ENCODE results near the gene CTIF. TPM values are rescaled to one million over a fixed set of nuclear protein-coding genes. Genes with fewer than 3 reads are reported as not detected.

The CTIF gene
- total and polyA plus RNA-seq, 12 donors = 20.5 to 159 (median 57.0) TPM

- TF ChIP-seq CTCF (IDR thresholded peaks at IDR 0.05) (no peak), POLR2A (IDR thresholded peaks at IDR 0.05) (no peak)
These were observed 348.6 kb downstream of the CTIF start for GRCh38 chr18:48887294-48887904.

GRCh38 chr18:48887905-48888772, 349.3 kb downstream of the CTIF start:
- Histone ChIP-seq H3K4me1 (replicated peaks in 1 of 2) (peaks cover 6 to 7% of the 10 kb centered on the region in 2 donors), H3K27me3 (no peaks in the 10 kb centered on the region), H3K4me3 (no peak overlapping the region), H3K27ac (no peak overlapping the region), H3K9me3 (replicated peaks in 1 of 3) (no peaks in the 10 kb centered on the region), H3K36me3 (replicated peaks in 1 of 2) (no peaks in the 10 kb centered on the region)
- no peak for DNase-seq
- intact Hi-C loops (cut with DNase I) = no loop called here
- no peak for TF ChIP-seq CTCF (IDR thresholded peaks at IDR 0.05)
- TF ChIP-seq POLR2A (IDR thresholded peaks at IDR 0.05) = no peak
- WGBS, 4 donors = 84 to 98% (median 94%) methylated on average over 9 to 18 of the region's 18 CpGs

More at GRCh38 chr18:48887294-48887904, 348.6 kb downstream of the CTIF start:
- no peak for DNase-seq
- no peaks in the 10 kb centered on the region for H3K9me3 ChIP-seq (replicated peaks in 1 of 3)
- WGBS, 4 donors = 83 to 96% (median 87%) methylated on average over 8 to 12 of the region's 12 CpGs
- H3K36me3 ChIP-seq (replicated peaks in 1 of 2) = no peaks in the 10 kb centered on the region
- H3K4me1 ChIP-seq (replicated peaks in 1 of 2) = peaks cover 6 to 7% of the 10 kb centered on the region in 2 donors
- intact Hi-C loops (cut with DNase I) = no loop called here
- no peak overlapping the region for H3K27ac ChIP-seq
- H3K4me3 ChIP-seq = no peak overlapping the region
- H3K27me3 ChIP-seq = no peaks in the 10 kb centered on the region

GRCh38 chr18:48888773-48889080, 349.9 kb downstream of the CTIF start:
- Histone ChIP-seq H3K4me1 (replicated peaks in 1 of 2) (peaks cover 6 to 7% of the 10 kb centered on the region in 2 donors), H3K9me3 (replicated peaks in 1 of 3) (no peaks in the 10 kb centered on the region), H3K4me3 (no peak overlapping the region), H3K36me3 (replicated peaks in 1 of 2) (no peaks in the 10 kb centered on the region), H3K27ac (no peak overlapping the region), H3K27me3 (no peaks in the 10 kb centered on the region)
- DNase-seq = no peak
- intact Hi-C loops (cut with DNase I) = no loop called here
- TF ChIP-seq CTCF (IDR thresholded peaks at IDR 0.05) (no peak), POLR2A (IDR thresholded peaks at IDR 0.05) (no peak)
- 92 to 94% (median 93%) methylated on average over 4 to 5 of the region's 5 CpGs for WGBS, 4 donors

- WGBS, 4 donors = 36 to 72% (median 45%) methylated on average over 4 to 18 of the region's 18 CpGs
- H3K4me1 ChIP-seq (replicated peaks in 1 of 2) = peaks cover 6 to 7% of the 10 kb centered on the region in 2 donors
These were observed 350.5 kb downstream of the CTIF start for GRCh38 chr18:48889115-48889941.

More at GRCh38 chr18:48889115-48889941, 350.5 kb downstream of the CTIF start:
- no peaks in the 10 kb centered on the region for H3K9me3 ChIP-seq (replicated peaks in 1 of 3)
- no peaks in the 10 kb centered on the region for H3K27me3 ChIP-seq
- no peak overlapping the region for H3K4me3 ChIP-seq
- DNase-seq = peak; percentile 67 to 86 (median 76)
- peak overlapping the region in 1 of 5 donors; percentile 7 for H3K27ac ChIP-seq
- no peaks in the 10 kb centered on the region for H3K36me3 ChIP-seq (replicated peaks in 1 of 2)
- TF ChIP-seq CTCF (IDR thresholded peaks at IDR 0.05) = peak in 1 of 6 experiments; percentile 10
- TF ChIP-seq POLR2A (IDR thresholded peaks at IDR 0.05) = no peak
- intact Hi-C loops (cut with DNase I) = no loop called here
